WERI-Rb-1 (cell line): ENCODE measurements around the gene RIN3.
A peak's percentile ranks its signal among the peaks of the same experiment; 100 is the strongest.

Source experiments
- DNase-seq: peaks from one replicate; pipeline ENCODE4 v3.0.0-alpha.2; 2020
- H3K27ac ChIP-seq: fragments of 250-450 bp; sonication (Bioruptor Pico); 2 replicates; pipeline ENCODE4 v1.5.1; 2020; ENCODE audit warnings: mild to moderate bottlenecking, moderate library complexity
- H3K27me3 ChIP-seq: fragments of 250-450 bp; sonication (Bioruptor Pico); 2 replicates; pipeline ENCODE4 v1.5.1; 2021; ENCODE audit warnings: mild to moderate bottlenecking, low read depth, moderate library complexity; ENCODE audit not compliant: insufficient read depth, severe bottlenecking
- H3K36me3 ChIP-seq: fragments of 250-450 bp; sonication (Bioruptor Pico); 2 replicates; pipeline ENCODE4 v1.5.1; 2020; ENCODE audit warnings: mild to moderate bottlenecking, moderate library complexity
- H3K4me3 ChIP-seq: 2 replicates; pipeline ENCODE4 v1.5.1; 2011; ENCODE audit warnings: low read depth, mild to moderate bottlenecking, control low read depth, low read length
- H3K9me3 ChIP-seq: fragments of 250-450 bp; sonication (Bioruptor Pico); 2 replicates; pipeline ENCODE4 v1.5.1; 2021; ENCODE audit warnings: mild to moderate bottlenecking, moderate library complexity; ENCODE audit not compliant: severe bottlenecking
- CTCF ChIP-seq: IDR thresholded peaks from 2 replicates; pipeline ENCODE4 v1.5.1; 2011; ENCODE audit warnings: low read depth, mild to moderate bottlenecking, control low read depth, inconsistent platforms, low read length

The RIN3 gene

DNA sequence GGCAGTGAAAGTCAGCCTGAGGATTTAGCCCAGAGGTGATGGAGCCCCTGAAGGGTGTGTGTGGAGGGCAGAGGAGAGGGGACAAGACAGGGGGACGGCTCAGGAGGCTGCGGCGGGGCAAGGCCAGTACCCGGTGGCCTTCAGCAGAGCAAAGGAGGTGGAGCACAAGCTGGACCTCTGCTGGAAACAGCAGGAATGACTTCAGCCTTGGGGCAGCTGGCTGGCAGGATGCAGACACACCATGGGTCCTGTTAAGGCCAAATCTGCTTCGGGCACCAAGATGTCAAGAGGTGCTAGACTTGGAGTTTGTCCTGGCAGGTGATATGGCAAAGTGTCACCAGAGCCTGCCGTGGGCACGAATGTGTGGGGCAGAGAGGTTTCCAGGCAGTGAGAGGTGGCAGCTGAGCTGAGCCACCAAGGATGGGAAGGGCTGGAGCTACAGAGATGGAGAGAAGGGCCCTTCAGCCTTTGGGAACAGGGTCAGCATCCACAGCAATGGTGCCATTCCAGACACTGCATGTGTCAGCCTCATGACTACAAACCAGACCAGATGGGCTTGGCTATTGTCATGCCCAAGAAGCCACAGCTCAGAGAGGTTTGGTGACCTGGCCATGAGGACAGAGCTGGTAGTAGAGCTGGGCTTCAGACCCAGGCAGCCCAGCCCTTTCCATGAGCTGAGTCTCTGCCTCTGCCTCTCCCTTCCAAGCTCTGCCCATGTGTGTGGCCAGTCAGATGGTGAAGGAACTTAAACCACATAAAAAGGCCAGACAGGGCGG lies 142.9 kb downstream of the RIN3 start:
- Histone ChIP-seq H3K36me3 (no peaks in the 10 kb centered on the region), H3K4me3 (no peak overlapping the region), H3K27me3 (no peaks in the 10 kb centered on the region), H3K27ac (no peak overlapping the region), H3K9me3 (no peaks in the 10 kb centered on the region)
- peak; percentile 72 for TF ChIP-seq CTCF
- DNase-seq: no peak

GRCh38 chr14:92657457-92658142 lies 144.0 kb downstream of the RIN3 start:
- DNase-seq: no peak

GRCh38 chr14:92658160-92658559 lies 144.6 kb downstream of the RIN3 start:
- no peak for TF ChIP-seq CTCF
- Histone ChIP-seq H3K36me3 (no peaks in the 10 kb centered on the region), H3K4me3 (no peak overlapping the region), H3K27ac (no peak overlapping the region), H3K27me3 (no peaks in the 10 kb centered on the region), H3K9me3 (no peaks in the 10 kb centered on the region)
- DNase-seq: no peak

More at GRCh38 chr14:92657457-92658142, 144.0 kb downstream of the RIN3 start:
- Histone ChIP-seq H3K27me3 (no peaks in the 10 kb centered on the region), H3K9me3 (no peaks in the 10 kb centered on the region), H3K27ac (no peak overlapping the region), H3K36me3 (no peaks in the 10 kb centered on the region), H3K4me3 (no peak overlapping the region)
- TF ChIP-seq CTCF: no peak

DNA sequence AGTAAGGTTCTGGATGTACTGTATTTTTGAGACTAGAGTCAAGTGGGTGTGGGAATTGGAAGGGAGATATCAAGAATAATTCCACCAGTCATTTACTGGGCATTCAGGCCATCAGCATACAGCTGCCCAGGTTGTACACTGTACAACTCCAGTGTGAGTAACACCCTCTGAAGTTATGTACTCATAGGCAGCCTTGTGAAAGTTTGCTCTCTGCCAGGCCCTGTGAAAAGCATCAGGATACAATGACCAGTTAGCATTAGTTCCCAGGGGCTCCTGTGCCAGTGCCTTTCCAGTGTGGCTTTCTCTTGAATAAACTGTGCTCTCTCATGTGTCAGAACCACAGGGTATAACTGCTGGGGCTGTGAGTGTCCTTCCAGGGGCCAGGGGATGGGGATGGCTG lies 145.1 kb downstream of the RIN3 start:
- Histone ChIP-seq H3K4me3 (no peak overlapping the region), H3K9me3 (no peaks in the 10 kb centered on the region), H3K27ac (no peak overlapping the region), H3K27me3 (no peaks in the 10 kb centered on the region), H3K36me3 (no peaks in the 10 kb centered on the region)
- DNase-seq: no peak
- TF ChIP-seq CTCF: no peak

GRCh38 chr14:92659765-92660561 lies 146.4 kb downstream of the RIN3 start:
- Histone ChIP-seq H3K9me3 (no peaks in the 10 kb centered on the region), H3K27ac (0 out of 2 replicates have a peak overlapping the region, but pooled peaks have one; percentile 23), H3K27me3 (no peaks in the 10 kb centered on the region), H3K4me3 (no peak overlapping the region), H3K36me3 (no peaks in the 10 kb centered on the region)
- TF ChIP-seq CTCF: no peak
- DNase-seq: peak; percentile 54
